K562 (cell line): Measurements from ENCODE around the gene SPTBN2. TPM values are rescaled to one million over a fixed set of nuclear protein-coding genes. Genes with fewer than 3 reads are reported as not detected.

Experiments used
- ATAC-seq: fragments of 200-7000 bp; cut with Tn5 transposase; 3 replicates; pipeline ENCODE4 v1.9.1; 2020; ENCODE audit warnings: moderate library complexity
- BruUV-seq: library from RNA; stranded (reverse); fragments of 400-500 nt; replicated peaks from 2 replicates; lab custom pipeline; 2021; lab: Mats Ljungman, UMichigan
- CTCF ChIA-PET: fragments of 300-600 bp; formaldehyde crosslinking; extraction: SDS; loops from one replicate; lab custom pipeline; 2021; ENCODE audit warnings: low intra/inter-chr PET ratio; lab: Yijun Ruan, JAX
- POLR2A ChIA-PET: fragments of 300-600, 350-650 bp; sonication (Branson Sonifier 250); formaldehyde crosslinking; extraction: SDS; loops from one replicate; lab custom pipeline; 2021; ENCODE audit warnings: antibody characterized with exemption, inconsistent platforms; lab: Yijun Ruan, JAX
- DNase-seq, 4 experiments: peaks; one replicate each; pipeline versions ENCODE4 v3.0.0 to v3.0.0-alpha.2; 2011 to 2018; ENCODE audit warnings: low spot score in 3 of 4, mixed read lengths in 3 of 4; ENCODE audit errors: extremely low read depth in 1 of 4
- FAIRE-seq: peaks from 2 replicates; lab custom pipeline; 2011; peaks lifted over from hg19 to GRCh38; lab: Jason Lieb, UNC
- H2AFZ ChIP-seq: 2 replicates; pipeline ENCODE4 v1.6.0; 2011; ENCODE audit warnings: low read depth, low read length, control low read depth, inconsistent platforms
- H3K27ac ChIP-seq: fragments of 200-600 bp; 3 replicates; pipeline ENCODE4 v1.8.0; 2011; ENCODE audit warnings: low read depth, mild to moderate bottlenecking, control low read depth, inconsistent platforms, low read length, moderate library complexity, mixed read lengths; ENCODE audit errors: extremely low read depth
- H3K27me3 ChIP-seq, 2 experiments: fragments of 300-600 bp in 1 of 2; 2 replicates in 1 of 2; 3 replicates in 1 of 2; pipeline versions ENCODE4 v1.6.0 to v1.8.0; 2011; ENCODE audit warnings: inconsistent platforms in 2 of 2, low read length in 2 of 2, mild to moderate bottlenecking in 1 of 2, mixed read lengths in 1 of 2, moderate library complexity in 1 of 2; ENCODE audit not compliant: control insufficient read depth in 2 of 2, insufficient read depth in 2 of 2
- H3K36me3 ChIP-seq: fragments of 300-600 bp; 3 replicates; pipeline ENCODE4 v1.8.0; 2011; ENCODE audit warnings: mild to moderate bottlenecking, low read length, inconsistent platforms; ENCODE audit not compliant: control insufficient read depth, insufficient read depth
- H3K4me1 ChIP-seq, 2 experiments: fragments of 200-600 bp in 1 of 2; replicated peaks in 1 of 2; 2 replicates in 1 of 2; 3 replicates in 1 of 2; pipeline versions ENCODE4 v1.5.1 to v1.8.0; 2011; ENCODE audit warnings: inconsistent platforms in 2 of 2, low read length in 2 of 2, mild to moderate bottlenecking in 1 of 2, mixed read lengths in 1 of 2, moderate library complexity in 1 of 2; ENCODE audit not compliant: control insufficient read depth in 2 of 2, insufficient read depth in 2 of 2
- H3K4me2 ChIP-seq: 2 replicates; pipeline ENCODE4 v1.6.1; 2011; ENCODE audit warnings: low read length, control low read depth, inconsistent platforms, mixed read lengths; ENCODE audit not compliant: insufficient read depth
- H3K4me3 ChIP-seq: fragments of 200-600 bp; sonication (generic), shearing (Covaris generic); 2 replicates; pipeline ENCODE4 v1.5.1; 2016; ENCODE audit warnings: control low read depth, inconsistent platforms
- H3K79me2 ChIP-seq: fragments of 200-600 bp; 3 replicates; pipeline ENCODE4 v1.8.0; 2011; ENCODE audit warnings: low read length, inconsistent platforms; ENCODE audit not compliant: control insufficient read depth, insufficient read depth
- H3K9ac ChIP-seq, 2 experiments: 2 replicates each; pipeline versions ENCODE4 v1.6.0 to v1.6.1; 2011; ENCODE audit warnings: low read depth in 2 of 2, low read length in 2 of 2, control low read depth in 1 of 2, inconsistent platforms in 1 of 2, mild to moderate bottlenecking in 1 of 2, mixed read lengths in 1 of 2; ENCODE audit not compliant: insufficient read depth in 1 of 2
- H3K9me1 ChIP-seq: one replicate; pipeline ENCODE4 v1.6.0; 2011; ENCODE audit warnings: inconsistent platforms, mild to moderate bottlenecking, low read length, moderate library complexity; ENCODE audit not compliant: control insufficient read depth, insufficient read depth
- H3K9me3 ChIP-seq: replicated peaks from 2 replicates; pipeline ENCODE4 v1.5.1; 2011; ENCODE audit warnings: low read depth, low read length, inconsistent platforms; ENCODE audit not compliant: control insufficient read depth, insufficient read depth
- H4K20me1 ChIP-seq: replicated peaks from 2 replicates; pipeline ENCODE4 v1.6.1; 2011; ENCODE audit warnings: low read length, inconsistent platforms, mixed read lengths; ENCODE audit not compliant: control insufficient read depth, insufficient read depth
- RBFOX2 ChIP-seq: fragments of 200-400 bp; formaldehyde crosslinking; IDR thresholded peaks from 2 replicates; pipeline ENCODE4 v1.6.1; 2017; ENCODE audit warnings: low read depth, mild to moderate bottlenecking, low read length, moderate library complexity
- RBM22 ChIP-seq: fragments of 200-400 bp; formaldehyde crosslinking; IDR thresholded peaks from 2 replicates; pipeline ENCODE4 v1.6.1; 2018; ENCODE audit warnings: low read length, low read depth; ENCODE audit not compliant: poor library complexity, severe bottlenecking
- RNF219 ChIP-seq: fragments of 250-450 bp; sonication (Bioruptor Pico); IDR thresholded peaks from 2 replicates; pipeline ENCODE4 v1.5.0; 2022; ENCODE audit warnings: mild to moderate bottlenecking
- WGBS: fragments of 100-300 bp; shearing (Covaris generic); methylation state at CpG from one replicate; pipeline ENCODE4 v1.1.6; 2016; ENCODE audit warnings: low coverage, mixed read lengths; ENCODE audit not compliant: insufficient coverage; ENCODE audit errors: missing lambda C conversion rate; 5-methylcytosine and 5-hydroxymethylcytosine counted together
- in situ Hi-C: fragments of 300-500 bp; cut with MboI; formaldehyde crosslinking; loops from 4 replicates; pipeline ENCODE4 v1.15.0; 2018; ENCODE audit warnings: inconsistent platforms, mixed read lengths
- intact Hi-C: fragments of 100-400 bp; cut with micrococcal nuclease; formaldehyde crosslinking; loops from 2 replicates; pipeline ENCODE4 v1.14.2; 2022
- polyA plus RNA-seq, 8 experiments: library from polyadenylated mRNA; depleted of rRNA in 4 of 8; stranded (reverse) in 5 of 8; unstranded in 3 of 8; fragments of >200 nt; fragmentation: Nextera tagmentation in 2 of 8; fragmentation: Illumina TruSeq in 1 of 8; extraction: Ambion mirVana in 2 of 8; extraction: Trizol in 1 of 8; gene quantifications; 2 replicates each; pipeline versions ENCODE4 v1.2.1 to v1.2.3, GENCODE V29; 2011 to 2014; ENCODE audit warnings: inconsistent platforms in 1 of 8, missing spikeins in 1 of 8
- total RNA-seq, 7 experiments: library from RNA; depleted of rRNA in 6 of 7; stranded (reverse); fragments of >200 nt in 6 of 7; fragmentation: Illumina TruSeq in 2 of 7; extraction: Trizol in 2 of 7; gene quantifications; 2 replicates each; pipeline versions ENCODE4 v1.2.1 to v1.2.3, GENCODE V29; 2011 to 2021; ENCODE audit warnings: low replicate concordance in 1 of 7

Gene SPTBN2
- total and polyA plus RNA-seq, 9 of the 15 experiments (the other 6 are each of a cell fraction or from before 2014, with no cell fraction given), result 0.38 to 56.5 (median 19.7) TPM

GRCh38 chr11:66693356-66694055, 35.5 kb downstream of the SPTBN2 start:
- intact Hi-C loops (loop anchor here (1.0 to 2.0 kb wide), 3 partner anchors 141 to 283 kb away; no protein-coding TSS in a partner anchor), in situ Hi-C loops (loop anchor here (5.0 kb wide), 2 partner anchors 139 to 289 kb away; no protein-coding TSS in a partner anchor)
- CTCF ChIA-PET, result interaction anchor here (0.8 to 4.4 kb wide), 5 partner anchors 136 to 192 kb away, joined by 3 to 73 read pairs (median 4); no protein-coding TSS in a partner anchor
- Histone ChIP-seq H3K9me1 (no peaks in the 10 kb centered on the region), H3K4me2 (no peak overlapping the region), H3K9me3 (no peaks in the 10 kb centered on the region), H3K27ac (no peak overlapping the region), H3K79me2 (no peaks in the 10 kb centered on the region), H3K27me3 (no peaks in the 10 kb centered on the region), H2AFZ (no peak overlapping the region), H3K4me3 (no peak overlapping the region), H4K20me1 (0 out of 2 replicates have a peak, but pooled peaks cover 4% of the 10 kb centered on the region), H3K36me3 (peaks cover 90% of the 10 kb centered on the region; the same call in 2 of the 3 replicates), H3K9ac (peak overlapping the region in 1 of 2 experiments; percentile 62; a peak in 1 of 4 replicates), H3K4me1 (peaks cover 0 to 22% of the 10 kb centered on the region in 2 experiments; a peak in 2 of 5 replicates)
- POLR2A ChIA-PET, result interaction anchor here (0.7 to 2.1 kb wide), 3 partner anchors 8 to 141 kb away, joined by 3 to 7 read pairs (median 3); no protein-coding TSS in a partner anchor
- TF ChIP-seq RNF219, result no peak
- peak; percentile 25; the same call in 1 of the 2 replicates for TF ChIP-seq RBFOX2
- peak; percentile 38 for TF ChIP-seq RBM22
- no peak for ATAC-seq
- DNase-seq, result no peak
- BruUV-seq, result no TSS peak
- no peak for FAIRE-seq
- 90% methylated on average over 14 of the region's 15 CpGs for WGBS
